Muscle of arm (tissue), 12 donors: Measurements from ENCODE around the gene TOR1AIP2. TPM values are rescaled to one million over a fixed set of nuclear protein-coding genes. Genes with fewer than 3 reads are reported as not detected.
"Not testable (repeated sequence)": the region's sequence is repeated elsewhere in the genome, so short reads cannot be mapped to it uniquely, and the experiment has no call there.

Experiments
- DNase-seq: peaks from one replicate; pipeline ENCODE4 v3.0.0-alpha.2; 2013
- polyA plus RNA-seq, 12 donors: library from polyadenylated mRNA; unstranded; fragments of 120-200 nt; gene quantifications; one replicate each; pipeline ENCODE4 v1.2.1, GENCODE V29; 2013; ENCODE audit not compliant: insufficient read length in 12 of 12

Gene TOR1AIP2
- polyA plus RNA-seq, 12 donors, result 26.3 to 115 (median 36.3) TPM

DNA sequence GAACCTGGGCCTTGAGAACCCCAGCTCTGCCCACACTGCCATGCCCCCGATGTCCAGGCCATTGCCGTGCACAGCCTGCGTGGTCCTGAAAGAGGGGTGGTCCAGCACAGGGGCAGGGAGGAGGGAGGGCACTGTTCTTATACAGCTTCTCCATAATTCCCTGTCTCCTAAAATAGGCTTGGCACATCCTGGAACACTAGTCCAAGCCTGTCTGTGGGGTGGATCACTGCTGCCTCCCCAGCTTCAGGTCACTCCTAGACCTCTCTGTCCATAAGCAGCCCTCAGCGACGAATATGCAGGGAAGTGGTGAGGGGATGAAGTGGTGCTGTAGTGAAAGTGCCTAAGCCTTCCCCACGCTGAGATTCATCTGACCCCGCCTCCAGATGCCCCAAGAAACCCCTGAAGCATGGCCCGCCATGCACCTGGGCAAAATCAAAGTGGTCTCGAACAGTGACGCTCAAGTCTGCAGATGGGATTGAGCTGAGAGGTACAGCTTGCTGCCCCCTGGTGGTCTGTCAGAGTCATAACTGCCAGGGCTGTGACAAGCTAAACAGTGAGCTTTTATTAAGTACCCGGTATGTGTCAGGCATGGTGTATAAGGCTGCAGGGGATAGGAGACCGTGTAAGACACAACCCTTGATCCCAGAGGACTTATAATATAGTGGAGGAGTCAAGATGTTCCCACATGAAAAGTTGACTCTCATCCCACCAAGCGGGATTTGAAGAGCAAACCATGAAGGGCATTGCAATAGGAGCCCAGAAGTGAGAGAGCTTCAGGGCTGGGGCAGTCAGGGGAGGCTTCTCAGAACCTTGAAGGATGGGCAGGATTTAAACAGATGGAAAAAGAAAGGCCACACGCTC lies 67.9 kb downstream of the TOR1AIP2 start:
- peak; percentile 78 for DNase-seq

DNA sequence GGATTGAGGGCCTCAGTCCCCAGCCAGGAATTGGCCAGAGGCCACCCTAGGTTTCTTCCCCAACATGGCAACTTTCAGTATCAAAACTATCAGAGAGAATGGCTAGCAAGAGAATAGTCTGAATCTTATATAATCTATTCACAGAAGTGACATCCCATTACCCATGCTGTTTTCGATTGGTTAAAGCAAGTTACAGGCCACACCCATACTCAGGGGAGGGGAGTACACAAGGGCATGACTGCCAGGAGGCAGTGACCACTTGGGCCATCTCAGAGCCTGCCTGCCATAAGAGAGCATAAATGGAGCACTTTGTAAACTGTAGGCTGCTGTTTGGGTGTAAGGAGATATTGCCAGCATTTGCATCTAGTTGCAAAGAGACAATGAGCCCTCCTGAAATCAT lies 69.1 kb downstream of the TOR1AIP2 start:
- no peak for DNase-seq

DNA sequence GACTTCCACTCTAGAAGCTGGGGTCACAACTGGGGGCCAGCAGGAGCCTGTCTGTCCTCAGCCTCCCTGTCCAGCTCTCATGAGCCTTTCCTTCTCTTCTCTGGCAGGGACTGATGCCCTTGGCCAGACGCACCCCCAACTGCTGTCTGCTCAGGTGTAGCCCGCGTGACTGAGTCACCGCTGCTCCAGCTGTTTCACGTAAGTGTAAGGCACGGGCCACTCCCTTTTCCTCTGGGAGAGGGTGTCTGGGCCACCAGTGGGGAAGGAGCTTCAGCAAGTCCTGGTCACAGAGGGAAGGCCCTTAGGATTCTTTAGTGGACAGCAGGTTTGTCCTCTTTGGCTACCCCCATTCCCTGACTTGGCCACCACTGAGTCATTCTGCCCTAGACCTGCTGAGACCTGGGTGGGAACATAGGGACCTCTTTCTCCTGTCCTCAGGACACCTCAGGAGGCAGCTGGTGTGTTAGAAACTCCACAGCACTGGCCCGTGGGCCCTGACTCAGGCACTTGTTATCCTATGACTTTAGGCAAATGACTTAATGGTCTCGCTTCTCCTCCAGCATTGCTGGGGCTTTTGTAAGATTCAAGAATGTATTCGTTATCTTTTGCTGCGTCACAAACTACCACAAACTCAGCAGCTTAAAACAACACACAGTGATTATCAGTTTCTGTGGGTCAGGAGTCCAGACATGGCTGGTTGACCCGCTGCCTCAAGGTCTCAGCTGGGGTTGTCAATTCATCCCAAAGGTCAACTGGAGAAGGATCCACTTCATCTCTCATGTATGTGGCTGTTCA lies 69.7 kb downstream of the TOR1AIP2 start:
- DNase-seq, result no peak

DNA sequence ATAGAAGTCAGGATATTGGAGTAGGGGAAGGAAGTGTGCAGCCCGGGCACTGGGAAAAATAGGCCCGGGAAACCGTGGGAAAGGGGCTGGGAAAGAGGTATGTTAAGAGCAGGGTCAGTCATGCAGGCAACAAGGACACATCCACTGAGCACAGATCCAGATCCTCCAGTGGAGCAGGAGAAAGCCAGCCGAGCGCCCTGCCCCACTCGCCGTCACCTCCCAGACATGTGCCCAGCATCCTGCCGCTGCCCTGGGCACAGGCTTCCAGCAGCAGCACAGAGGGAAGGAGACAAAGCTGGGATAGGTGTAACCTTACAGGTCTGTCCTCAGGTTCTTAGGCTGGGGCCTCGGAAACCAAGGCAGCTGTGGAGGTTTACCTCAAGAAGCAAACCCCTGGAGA lies 70.3 kb downstream of the TOR1AIP2 start:
- no peak for DNase-seq

DNA sequence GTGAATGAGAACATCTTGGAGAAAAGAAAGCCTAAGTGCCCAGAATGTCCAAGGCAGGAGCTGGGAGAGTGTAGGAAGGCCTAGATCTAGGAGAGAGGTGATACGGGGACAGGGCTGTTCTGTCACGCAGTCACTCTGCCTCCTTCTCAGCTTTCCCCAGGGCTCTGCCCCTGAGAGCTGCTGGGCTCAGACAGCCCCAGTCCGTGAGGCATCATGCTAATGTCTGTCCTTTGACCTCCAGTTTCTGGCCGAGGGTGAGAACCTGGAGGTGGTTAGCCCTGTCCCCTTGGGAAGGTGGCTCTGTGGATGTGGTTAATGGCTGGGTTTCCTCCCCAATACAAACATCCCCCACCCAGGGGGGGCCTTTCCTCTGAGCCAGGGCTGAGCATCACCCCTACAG lies 71.3 kb downstream of the TOR1AIP2 start:
- no peak for DNase-seq

DNA sequence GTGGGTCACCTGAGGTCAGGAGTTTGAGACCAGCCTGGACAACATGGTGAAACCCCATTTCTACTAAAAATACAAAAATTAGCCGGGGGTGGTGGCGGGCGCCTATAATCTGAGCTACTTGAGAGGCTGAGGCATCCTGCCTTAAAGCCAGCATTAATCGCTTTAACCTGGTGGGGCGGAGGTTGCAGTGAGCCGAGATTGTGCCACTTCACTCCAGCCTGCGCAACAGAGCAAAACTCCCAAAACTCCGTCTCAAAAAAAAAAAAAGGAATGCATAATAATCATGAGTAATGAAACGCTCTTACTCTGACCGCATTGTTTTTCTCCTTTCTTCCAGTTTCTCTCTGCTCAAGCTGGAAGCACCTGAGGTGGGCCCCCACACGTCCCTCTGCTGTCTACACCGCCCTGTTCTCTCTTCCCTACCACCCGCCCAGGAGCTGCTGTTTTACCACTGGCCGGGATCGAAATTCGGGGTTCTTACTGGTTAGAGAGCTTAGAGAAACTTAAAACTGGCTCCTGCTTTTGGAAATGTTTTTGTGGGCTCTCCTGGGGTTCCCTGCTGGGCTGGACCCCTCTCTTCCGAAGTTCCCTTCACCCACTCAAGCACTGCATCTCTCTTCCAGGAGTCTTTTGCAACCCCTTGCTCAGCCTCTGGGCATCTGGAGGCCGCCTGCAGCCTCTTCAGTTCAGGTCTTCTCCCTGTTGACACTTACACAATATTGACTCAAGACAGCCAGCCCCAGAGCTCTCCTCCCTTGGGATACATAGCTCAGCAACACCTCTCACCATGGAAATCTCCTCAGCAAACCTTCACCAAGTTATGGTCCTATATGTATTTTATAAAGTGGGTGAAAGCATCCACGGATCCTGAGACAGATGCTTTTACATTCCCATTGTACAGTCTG lies 72.1 kb downstream of the TOR1AIP2 start:
- DNase-seq, result no peak

DNA sequence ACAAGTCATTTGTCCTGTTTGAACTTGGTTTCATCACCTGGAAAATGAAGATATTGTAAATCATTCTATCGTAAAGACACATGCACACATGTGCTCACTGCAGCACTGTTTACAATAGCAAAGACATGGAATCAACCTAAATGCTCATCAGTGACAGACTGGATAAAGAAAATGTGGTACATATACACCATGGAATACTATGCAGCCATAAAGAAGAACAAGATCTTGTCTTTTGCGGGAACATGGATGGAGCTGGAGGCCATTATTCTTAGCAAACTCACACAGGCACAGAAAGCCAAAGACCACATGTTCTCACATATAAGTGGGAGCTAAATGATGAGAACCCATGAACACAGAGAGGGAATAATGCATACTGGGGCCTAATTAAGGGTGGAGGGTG lies 73.2 kb downstream of the TOR1AIP2 start:
- not testable (repeated sequence) for DNase-seq

GRCh38 chr1:179803918-179804317 lies 73.7 kb downstream of the TOR1AIP2 start:
- no peak for DNase-seq

DNA sequence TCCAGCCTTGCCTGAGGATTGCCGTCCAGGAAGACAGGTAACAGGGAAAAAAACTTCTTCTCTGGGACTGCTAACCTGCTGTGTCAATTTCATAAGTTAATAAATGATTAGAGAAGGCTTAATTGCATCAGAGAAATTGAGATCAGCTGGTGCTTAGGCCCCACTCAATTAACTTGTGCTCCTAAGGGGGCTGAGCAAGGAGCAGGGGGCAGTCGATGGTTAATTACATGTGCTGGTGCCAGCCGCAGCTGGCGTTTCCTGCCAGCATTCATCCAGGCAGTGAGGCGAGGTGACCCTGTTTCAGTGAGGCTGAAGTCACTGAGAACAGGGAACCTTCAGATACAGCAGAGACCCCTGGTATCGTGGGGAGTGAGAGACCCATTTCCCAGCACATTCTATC lies 74.5 kb downstream of the TOR1AIP2 start:
- no peak for DNase-seq

DNA sequence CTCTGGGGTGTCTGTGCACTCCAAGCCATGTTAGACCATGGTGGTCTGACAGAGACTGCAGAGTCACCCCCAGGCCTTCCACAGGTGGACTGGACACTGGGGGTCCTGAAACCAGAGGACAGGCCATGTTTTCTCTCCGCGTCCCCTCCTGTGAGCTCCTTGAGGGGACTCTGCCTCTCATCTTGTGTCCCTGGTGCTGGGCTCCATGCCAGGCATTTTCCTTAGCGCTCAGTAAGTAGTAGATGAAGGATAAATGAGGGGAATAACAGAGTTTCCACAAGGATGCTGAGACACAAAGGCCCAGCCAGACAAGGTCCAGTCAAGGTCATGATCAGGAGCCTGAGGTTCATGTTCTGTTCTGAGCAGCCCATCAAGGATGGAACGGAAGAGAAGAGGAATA lies 77.1 kb downstream of the TOR1AIP2 start:
- no peak for DNase-seq

DNA sequence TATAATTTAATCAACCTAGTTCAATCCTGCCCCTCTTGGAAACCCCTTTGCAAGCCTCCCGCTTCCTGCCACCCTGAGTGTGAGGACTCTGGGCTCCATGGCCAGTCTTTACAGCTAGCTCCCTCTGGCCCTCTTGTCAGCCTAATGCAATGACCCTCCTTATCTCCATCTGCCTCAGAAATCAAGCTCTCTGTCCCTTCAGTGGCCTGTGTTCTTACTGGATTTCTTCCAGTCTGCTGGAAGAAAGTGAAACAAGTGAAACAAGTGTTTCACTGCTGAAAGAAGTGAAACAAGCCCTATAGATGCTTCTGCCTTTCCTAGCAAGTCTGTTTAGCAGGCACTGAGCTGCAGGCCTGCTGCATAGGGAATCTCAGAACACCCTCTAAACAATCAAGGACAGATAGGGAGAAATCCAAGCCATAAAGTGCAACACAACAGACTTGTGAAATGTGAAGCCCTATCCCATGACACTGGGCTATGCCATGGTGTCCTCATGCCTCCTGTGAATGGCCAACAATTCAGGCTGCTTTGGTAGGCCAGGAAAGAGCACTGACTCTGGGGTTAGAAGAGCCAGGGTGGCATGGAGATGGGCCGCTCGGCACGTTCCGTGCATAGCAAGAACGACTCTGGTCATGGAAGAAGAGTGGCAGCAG lies 78.6 kb downstream of the TOR1AIP2 start:
- DNase-seq, result no peak

GRCh38 chr1:179798213-179798863 lies 79.3 kb downstream of the TOR1AIP2 start:
- DNase-seq, result no peak

- DNase-seq, result no peak
Observed at GRCh38 chr1:179794669-179795068, 82.9 kb downstream of the TOR1AIP2 start.

DNA sequence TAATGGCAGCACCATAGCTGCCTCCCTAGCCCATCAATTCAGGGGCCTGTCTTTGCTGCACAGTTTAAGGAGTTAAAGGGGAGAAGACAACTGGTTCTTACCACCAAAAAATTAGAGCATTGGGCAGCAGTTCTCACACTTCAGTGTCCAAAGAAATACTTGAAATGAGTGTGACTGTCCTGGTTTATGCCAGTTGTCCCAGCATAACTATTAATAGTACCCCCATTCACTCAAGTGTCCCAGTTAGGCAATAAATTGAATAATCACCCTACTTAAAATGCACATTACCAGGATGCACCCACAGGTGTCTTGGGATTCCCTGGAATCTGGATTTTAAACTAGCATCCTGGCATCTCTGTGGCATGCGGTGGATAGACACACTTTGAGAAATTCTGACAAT lies 83.5 kb downstream of the TOR1AIP2 start:
- DNase-seq, result no peak

GRCh38 chr1:179793281-179793680 lies 84.3 kb downstream of the TOR1AIP2 start:
- DNase-seq, result no peak

Other genes with a start within 250 kb of the TOR1AIP2 start
- 1 to 10 TPM in 1 of 12 donors, under 1 TPM in 10, not detected in 1; 0.17 to 3.6 (median 0.24) TPM for gene FAM163A, start 134.5 kb downstream of the TOR1AIP2 start, polyA plus RNA-seq
- gene TOR1AIP1, start 4.5 kb upstream of the TOR1AIP2 start, polyA plus RNA-seq, result 10 to 100 TPM in 11 of 12 donors, not detected in 1; 29.5 to 77.8 (median 60.7) TPM
- gene CEP350, start 77.0 kb upstream of the TOR1AIP2 start, polyA plus RNA-seq, result 10 to 100 TPM in 11 of 12 donors, not detected in 1; 27.9 to 41.2 (median 33.8) TPM